Skin epidermis (tissue), 12 donors: Measurements from ENCODE around the gene DEPP1.

Source experiments
- H3K27ac ChIP-seq, 21 experiments: fragments of 200-600 bp; sonication (generic) in 11 of 21; one replicate each; pipeline ENCODE4 v1.5.0; 2020; ENCODE audit warnings: mild to moderate bottlenecking in 3 of 21, inconsistent platforms in 2 of 21, moderate library complexity in 2 of 21
- H3K4me3 ChIP-seq, 7 experiments: fragments of 200-600 bp; sonication (generic) in 2 of 7; one replicate each; pipeline ENCODE4 v1.5.0; 2020; ENCODE audit warnings: inconsistent platforms in 2 of 7, mild to moderate bottlenecking in 2 of 7, moderate library complexity in 1 of 7

The DEPP1 gene

DNA sequence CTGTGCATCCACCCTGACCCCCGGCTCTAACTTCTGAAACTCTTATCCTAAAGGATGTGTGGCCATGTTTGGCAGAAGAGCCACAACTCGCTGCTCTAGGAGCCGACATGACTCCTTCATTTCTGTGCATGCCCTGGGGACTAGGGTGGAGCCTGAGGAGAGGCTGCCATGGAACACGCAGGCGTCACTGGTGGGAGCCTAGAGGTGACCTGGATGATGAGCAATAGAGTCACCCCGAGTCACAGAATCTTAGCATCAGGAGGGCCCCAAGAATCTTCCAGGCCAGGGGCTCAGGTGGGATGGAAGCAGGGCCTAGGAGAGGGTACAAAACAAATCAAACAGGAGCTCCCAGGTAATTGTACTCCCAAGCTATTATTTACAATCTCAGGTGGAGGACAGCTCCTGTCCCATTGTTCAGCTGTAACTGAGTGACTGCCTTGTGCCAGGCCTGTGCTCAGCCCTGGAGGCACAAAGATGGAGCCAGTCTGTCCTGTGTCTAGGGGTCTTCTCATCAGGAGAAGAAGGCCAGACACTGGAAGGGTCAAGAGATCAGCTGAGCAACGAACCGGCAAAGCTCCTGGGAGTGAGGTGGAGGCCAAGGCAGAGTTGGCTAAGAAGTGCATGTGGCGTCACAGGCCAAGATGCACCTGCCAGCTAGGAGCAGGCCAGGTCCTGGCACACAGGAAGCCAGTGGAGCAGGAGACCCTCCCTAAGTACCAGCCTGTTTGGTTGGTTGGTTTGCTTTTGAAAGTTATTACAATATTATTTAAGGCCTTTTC lies 16.3 kb upstream of the DEPP1 start:
- H3K27ac ChIP-seq: peak overlapping the region in 18 of 21 experiments; percentile 0 to 77 (median 50)
- H3K4me3 ChIP-seq: no peak overlapping the region

DNA sequence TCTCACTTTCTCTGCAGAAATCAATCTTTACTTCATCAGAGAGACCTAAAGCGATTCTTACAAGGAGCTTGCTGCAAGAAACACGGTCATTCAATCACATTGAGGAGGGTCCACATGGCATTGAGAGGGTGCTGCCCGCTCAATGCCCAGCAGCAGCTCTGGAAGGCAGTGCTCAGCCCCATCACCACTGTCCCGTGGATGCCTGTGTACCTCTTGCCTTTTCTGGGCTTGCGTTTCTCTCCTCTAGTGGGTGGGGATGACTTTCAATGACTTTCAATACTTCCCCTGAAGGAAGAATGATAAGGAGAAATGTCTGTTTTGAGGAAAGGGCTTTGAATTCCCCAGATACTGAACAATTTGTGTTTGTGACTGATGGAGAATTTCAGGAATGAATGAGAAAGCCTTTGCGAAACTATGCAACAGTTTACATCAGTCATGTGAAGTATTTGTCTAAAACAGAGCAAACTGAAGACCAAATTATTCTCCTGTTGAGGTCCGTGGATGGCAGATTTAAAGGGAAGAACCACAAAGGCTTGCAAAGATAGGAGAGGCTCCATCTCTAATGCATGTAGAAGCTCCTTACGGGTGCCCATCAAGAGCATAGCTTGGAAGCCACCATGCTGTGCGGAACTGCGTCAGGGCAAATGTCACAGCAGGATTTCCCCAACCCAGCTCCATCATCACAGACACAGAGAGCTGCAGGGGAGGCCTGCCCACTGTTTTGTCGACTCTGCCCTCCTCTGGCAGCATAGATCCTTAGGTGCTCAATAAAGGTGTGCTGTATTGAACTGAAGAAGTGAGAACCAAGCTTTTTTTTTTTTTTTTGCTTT lies 15.5 kb upstream of the DEPP1 start:
- H3K4me3 ChIP-seq: no peak overlapping the region
- peak overlapping the region in 3 of 21 experiments; percentile 28 to 65 (median 63) for H3K27ac ChIP-seq

DNA sequence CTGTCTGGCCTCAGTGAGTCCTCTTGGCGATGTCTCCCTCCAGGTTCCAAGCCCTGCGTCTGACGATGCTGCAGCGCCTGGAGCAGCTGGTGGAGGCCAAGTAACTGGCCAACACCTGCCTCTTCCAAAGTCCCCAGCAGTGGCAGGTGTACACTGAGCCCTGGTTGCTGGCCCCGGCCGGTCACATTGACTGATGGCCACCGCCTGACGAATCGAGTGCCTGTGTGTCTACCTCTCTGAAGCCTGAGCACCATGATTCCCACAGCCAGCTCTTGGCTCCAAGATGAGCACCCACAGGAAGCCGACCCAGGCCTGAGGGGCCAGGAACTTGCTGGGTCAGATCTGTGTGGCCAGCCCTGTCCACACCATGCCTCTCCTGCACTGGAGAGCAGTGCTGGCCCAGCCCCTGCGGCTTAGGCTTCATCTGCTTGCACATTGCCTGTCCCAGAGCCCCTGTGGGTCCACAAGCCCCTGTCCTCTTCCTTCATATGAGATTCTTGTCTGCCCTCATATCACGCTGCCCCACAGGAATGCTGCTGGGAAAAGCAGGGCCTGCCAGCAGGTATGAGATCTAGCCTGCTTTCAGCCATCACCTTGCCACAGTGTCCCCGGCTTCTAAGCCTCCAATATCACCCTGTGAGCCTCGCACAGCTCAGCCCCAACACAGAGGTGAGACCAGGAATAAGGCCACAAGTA lies 14.8 kb upstream of the DEPP1 start:
- H3K4me3 ChIP-seq: no peak overlapping the region
- no peak overlapping the region for H3K27ac ChIP-seq

DNA sequence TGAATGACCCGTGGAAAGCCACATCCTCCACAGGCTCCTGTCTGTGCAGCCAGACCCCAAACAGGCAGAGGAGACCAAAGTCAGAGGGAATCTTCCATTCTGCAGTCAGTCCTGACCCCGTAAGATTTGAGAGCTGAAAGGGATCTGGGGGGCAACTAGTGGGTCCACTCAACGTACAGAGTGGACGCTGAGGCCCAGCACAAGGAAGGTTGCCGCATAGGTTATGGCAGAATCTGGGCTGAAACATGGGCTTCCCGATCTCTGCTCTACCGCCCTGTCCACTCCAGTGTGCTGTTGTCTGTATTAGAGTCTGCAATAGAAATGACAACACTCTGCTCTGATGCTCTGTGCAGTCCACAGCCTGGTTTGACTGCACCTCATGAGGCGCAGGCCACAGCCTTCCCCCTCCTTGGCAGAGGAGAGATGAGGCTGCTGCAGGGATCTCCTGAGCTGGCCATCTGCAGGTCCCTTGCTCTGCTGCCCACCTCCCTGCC lies 14.2 kb upstream of the DEPP1 start:
- no peak overlapping the region for H3K27ac ChIP-seq

DNA sequence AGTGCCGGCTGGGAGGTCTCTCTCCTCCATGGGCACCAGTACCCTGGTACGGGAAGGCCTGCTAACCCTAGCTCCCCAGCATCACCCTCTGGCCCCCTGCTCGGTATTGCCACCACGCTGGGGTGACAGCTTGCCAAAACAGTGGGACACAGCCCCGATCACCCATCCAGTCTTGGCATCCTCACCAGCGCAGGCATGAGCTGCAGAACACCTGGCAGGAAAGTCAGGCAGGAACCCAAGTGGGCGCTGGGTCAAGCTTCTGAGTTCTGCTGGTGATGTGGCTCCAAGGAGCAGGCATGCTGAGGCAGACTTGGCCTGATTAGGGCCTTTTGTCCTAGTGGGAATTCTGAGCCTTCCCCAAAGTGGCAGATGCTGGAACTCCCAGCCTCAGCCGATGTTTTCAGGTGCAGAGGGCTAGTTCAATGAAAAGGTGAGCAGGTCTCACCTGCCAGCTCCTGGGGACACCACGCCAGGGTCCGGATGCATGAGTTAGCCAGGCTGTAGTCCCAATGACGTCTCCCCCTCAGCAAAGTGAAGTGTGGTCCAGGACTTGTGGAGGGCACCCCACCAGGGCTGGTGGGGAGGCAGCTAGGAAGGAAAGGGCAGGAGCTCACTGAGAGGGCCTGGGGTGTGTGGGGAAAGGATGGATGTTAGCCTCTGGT lies 13.6 kb upstream of the DEPP1 start:
- H3K4me3 ChIP-seq: no peak overlapping the region
- H3K27ac ChIP-seq: no peak overlapping the region

More for the DNA sequence above, 14.2 kb upstream of the DEPP1 start:
- H3K4me3 ChIP-seq: no peak overlapping the region

DNA sequence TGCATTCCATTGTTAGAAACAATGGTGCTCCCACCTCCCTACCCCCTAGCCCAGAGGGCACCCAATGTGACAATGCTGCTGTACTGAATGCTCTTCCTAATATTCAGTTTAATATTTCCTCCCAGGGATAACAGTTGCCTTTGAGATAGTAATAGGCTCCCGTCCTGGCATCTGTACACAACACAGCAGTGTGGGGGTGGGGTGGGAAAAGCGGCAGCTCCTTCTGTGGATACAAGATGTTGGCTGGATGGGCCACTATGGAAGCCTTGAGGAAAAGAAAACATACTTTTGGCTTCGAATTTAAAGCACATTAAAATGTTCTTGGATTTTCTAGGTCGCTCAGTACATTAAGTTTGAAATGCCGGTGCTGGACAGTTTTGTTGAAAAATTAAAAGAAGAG lies 13.0 kb upstream of the DEPP1 start:
- Histone ChIP-seq H3K4me3 (no peak overlapping the region), H3K27ac (no peak overlapping the region)

DNA sequence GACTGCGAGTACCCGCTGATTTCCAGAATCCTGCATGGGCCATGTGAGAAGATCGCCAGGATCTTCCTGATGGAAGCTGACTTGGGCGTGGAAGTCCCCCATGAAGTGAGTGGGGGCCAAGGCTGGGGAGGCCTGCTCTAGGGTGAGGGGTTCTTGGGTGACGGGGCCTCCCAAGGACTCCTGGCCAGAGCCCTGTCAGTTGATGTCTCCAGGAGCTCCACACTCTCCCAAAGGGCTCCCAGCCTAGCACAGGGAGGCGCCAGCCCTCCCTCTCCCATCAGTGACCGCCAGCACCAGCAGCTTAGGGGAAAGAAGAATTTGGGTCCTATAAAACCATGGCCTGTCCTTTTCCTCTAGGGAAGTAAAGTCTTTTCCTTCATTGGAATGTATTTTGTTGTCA lies 12.4 kb upstream of the DEPP1 start:
- Histone ChIP-seq H3K4me3 (no peak overlapping the region), H3K27ac (no peak overlapping the region)

DNA sequence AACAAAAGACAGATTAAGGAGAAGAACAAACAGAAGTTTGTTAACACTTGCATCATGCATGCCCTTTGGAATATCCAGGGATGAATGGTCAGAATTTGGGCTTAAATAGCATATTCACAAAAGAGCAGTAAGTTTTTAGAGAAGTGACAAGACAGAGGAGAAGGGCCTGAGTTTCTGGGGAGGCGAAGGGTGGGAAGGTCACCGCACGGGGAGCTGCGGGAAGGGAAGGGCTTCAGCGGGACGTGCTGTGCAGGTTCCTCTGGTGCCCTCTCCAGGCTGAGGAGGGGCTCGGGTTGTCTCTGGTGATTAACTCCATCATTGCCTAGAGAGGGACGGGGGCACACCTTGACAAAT lies 11.7 kb upstream of the DEPP1 start:
- Histone ChIP-seq H3K4me3 (no peak overlapping the region), H3K27ac (no peak overlapping the region)

DNA sequence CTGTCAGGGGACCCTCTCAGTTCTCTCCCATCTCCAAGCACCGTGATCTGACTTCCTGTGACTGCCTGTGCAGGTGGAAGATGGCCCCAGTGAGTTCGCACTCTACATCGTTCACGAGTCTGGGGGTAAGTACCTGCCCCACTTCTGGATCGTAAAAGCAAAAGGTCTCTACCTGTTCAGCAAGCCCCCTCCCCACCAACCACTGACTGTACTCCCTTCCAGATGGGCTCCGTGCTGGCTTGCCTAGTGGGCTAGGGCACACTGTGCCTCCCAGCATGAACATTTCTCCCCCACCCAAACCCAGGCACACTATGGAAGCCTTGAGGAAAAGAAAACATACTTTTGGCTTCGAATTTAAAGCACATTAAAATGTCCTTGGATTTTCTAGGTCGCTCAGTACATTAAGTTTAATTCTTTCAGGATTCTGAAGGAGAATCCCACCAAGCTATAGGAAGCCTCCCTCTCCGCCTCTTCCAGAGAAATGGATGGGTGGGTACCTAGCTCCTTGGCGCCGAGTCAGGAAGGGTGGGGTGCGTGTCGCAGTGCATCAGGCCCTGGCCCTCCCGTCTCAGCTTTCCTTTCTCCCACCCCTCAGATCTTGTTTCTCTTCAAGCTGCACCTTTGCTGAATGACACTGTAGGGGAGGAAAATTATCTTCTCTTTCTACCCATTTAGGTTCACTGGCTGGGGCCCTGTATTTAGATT lies 11.1 kb upstream of the DEPP1 start:
- Histone ChIP-seq H3K4me3 (no peak overlapping the region), H3K27ac (no peak overlapping the region)

DNA sequence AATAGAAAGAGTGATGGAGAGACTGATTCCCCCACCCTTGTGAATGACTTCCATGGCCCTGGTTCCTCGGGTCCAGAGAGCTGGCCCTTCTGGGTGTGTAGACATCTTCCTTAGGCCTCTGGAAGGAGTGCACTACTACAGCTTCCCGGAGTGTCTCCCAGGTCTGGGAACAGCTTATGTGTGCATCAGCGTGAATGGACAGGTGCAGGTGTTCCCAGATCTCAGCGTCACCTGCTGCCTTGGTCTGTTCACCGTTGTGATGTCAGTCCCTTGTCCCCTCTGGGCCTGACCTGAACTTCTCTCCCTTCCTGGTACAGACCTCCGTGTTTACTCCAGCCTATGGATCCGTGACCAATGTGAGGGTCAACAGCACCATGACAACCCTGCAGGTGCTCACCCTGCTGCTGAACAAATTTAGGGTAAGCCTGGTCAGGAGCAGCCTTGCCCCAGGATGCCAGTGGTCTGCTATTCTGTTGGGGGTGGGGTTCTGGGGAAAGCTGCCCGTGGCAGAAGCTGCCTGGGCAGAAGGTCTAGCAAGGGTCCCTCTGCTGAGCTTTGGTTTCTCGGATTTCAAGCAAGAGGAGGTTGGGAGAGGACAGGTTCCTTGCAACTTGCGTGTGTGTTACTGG lies 10.5 kb upstream of the DEPP1 start:
- no peak overlapping the region for H3K4me3 ChIP-seq
- no peak overlapping the region for H3K27ac ChIP-seq

DNA sequence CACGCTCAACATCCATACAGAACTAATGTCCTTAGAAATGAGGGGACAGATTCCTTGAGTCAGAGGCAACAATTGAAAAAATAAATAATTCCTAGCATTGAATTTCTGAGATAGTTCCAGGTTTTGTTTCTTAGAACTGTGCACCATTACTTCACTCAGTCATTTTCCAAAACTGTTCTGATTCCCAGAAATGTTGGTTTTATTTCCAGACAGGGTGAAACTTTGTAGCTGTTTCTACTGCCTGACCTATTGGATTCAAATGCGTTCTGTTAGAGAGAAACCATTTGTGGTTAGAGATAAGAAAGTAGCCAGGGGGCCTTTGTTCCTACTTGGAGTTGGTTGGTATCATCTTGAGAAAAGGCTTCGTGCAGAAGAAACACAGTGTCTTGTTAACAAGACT lies 8.1 kb upstream of the DEPP1 start:
- H3K27ac ChIP-seq: no peak overlapping the region
- no peak overlapping the region for H3K4me3 ChIP-seq

DNA sequence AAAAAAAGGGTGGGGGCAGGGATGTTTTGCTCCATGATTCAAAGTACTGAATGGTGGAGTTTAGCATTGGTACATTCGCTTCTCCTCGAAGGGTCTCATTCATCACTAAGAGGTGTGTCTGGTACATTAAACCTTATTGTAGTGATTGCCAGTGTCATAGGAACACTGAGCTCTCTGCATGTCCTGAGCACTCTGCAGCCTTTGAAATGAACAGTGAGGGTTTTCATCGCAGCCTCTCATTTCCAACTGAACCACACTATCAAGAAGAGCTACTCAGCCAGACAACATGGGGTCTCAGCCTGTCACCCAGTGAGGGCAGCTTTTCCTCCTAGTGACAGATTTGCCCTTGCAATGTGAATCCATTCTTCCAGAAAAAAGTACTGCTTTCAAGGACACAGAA lies 7.6 kb upstream of the DEPP1 start:
- H3K4me3 ChIP-seq: no peak overlapping the region
- peak overlapping the region in 3 of 21 experiments; percentile 14 to 55 (median 19) for H3K27ac ChIP-seq

DNA sequence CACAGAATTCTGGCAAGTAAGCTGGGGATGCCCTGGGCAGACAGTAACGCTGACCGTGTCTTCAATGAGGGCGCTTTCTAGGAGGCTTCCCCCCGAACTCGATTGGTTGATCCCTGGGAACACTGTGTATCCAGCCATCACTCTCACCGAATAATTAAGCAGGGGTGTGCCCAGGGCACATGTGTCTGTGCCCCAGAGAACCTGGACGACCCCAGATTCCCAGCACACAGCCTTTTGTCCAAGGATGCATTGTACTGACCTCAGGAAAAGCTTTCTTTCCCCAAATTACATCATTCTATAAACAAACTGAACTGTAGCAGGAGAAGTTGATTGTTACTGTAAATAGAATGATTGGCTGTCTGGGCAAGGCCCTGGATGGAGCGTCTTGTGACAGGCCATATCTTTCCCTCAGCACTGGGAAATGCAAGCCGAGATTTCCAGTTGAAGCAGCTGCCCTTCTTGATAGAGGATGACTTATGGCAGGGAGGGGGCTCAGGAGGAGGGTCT lies 6.6 kb upstream of the DEPP1 start:
- Histone ChIP-seq H3K27ac (peak overlapping the region in 4 of 21 experiments; percentile 32 to 55 (median 38)), H3K4me3 (no peak overlapping the region)

DNA sequence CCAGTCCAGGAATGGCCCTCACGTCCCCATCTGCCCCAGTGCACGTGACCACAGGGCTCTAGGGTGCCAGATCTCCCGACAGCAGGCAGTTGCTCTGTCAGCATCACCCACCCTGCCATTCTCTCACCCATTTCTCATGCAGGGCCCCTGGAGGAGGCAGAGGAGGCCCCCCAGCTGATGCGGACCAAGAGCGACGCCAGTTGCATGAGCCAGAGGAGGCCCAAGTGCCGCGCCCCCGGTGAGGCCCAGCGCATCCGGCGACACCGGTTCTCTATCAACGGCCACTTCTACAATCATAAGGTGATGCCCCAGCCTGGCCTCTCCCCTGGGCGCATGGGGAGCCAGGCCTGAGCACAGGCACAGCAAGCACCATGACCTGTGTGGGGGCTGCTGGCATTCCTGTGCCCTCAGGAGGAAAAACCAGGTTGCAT lies 6.1 kb upstream of the DEPP1 start:
- Histone ChIP-seq H3K4me3 (no peak overlapping the region), H3K27ac (peak overlapping the region in 4 of 21 experiments; percentile 32 to 40 (median 36))

DNA sequence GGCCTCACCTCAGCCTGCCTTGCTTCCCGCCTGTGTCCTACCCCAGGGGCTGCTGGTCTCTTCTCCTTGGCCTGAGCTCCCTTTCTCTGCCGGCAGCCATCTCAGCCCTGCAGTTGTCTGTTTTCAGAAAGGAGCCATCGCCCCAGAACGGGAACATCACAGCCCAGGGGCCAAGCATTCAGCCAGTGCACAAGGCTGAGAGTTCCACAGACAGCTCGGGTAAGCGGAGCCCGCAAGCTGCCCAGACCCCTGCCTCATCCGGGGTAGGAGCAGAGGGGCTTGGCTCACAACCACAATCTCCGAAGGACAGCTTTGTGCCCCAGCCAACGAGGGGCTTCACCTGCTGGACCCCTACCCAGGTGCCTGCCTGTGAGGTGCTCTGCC lies 5.3 kb upstream of the DEPP1 start:
- H3K27ac ChIP-seq: peak overlapping the region in 1 of 21 experiments; percentile 38
- no peak overlapping the region for H3K4me3 ChIP-seq

DNA sequence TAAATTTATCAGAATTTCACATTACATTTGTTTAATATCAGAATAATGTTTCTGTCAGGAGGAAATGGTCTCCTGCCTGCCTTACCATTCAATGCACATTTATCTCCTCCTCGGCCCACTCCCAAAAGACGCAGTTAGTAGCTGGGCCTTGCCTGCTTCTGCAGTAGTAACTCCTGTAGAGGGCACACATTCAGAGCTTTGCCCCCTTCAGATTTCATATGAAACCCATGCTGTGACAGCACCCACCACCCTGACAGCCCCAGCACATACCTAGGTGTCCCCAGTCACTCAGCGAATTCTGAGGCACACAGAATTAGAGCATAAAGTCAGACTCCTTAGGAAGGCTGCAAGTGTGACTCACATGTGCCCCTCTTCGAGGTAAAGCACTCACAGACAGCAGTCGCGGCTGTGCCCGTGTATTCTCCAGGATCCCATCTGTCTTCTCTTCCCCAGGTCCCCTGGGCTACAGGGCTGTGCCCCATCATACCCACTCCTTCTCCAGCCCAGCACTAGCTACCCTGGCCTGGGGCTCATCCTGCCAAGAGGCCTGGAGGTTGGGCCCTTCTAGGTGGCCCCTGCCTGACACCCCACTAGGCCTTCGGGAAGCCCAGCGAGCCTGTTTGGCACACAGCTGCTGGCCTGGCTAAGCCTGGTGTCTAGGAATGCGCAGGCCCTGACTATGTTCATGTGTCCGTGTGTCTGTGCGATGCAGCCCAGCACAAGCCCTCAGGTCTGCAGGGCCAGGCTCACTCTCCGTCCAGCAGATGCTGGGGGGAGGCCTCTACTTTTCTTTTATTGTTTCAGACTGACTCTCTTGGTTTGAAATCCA lies 4.7 kb upstream of the DEPP1 start:
- Histone ChIP-seq H3K27ac (peak overlapping the region in 2 of 21 experiments; percentile 35 to 89), H3K4me3 (no peak overlapping the region)

DNA sequence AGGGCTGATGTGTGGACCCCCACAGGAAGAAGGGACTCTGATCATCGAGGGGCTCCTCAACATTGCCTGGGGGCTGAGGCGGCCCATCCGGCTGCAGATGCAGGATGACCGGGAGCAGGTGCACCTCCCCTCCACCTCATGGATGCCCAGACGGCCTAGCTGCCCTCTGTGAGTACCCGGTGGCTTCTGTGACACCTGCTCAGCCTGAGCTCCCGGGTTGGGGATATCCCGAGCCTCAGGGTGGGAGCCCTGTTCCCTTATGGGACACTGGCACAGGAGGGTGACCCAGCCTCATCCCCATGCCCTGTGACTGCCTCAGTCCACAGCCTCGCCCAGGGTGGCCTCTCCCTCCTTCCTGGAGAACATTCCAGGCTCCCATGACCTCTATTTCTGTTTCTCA lies 3.9 kb upstream of the DEPP1 start:
- Histone ChIP-seq H3K27ac (peak overlapping the region in 8 of 21 experiments; percentile 10 to 89 (median 73)), H3K4me3 (no peak overlapping the region)

DNA sequence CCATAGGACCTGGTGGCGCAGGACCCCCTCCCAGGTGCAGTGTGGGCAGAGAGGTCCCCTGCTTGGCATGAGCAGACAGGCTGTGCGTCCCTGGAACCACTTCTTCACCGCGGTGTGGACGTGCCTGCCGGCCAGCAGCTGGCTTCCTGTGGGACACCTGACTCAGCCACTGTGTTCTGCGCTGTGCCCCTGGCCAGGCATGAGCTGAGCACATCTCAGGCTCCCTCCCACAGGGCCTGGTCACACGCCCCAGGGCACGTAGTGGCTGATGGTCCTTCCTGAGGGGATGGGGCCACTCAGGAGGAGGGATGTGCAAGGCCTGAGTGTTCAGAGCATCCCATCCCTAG lies 3.5 kb upstream of the DEPP1 start:
- no peak overlapping the region for H3K4me3 ChIP-seq
- peak overlapping the region in 18 of 21 experiments; percentile 2 to 89 (median 68) for H3K27ac ChIP-seq
